GM13977 (cell line): ENCODE results near the gene CUL9.

ENCODE experiments used
- DNase-seq: peaks from one replicate; pipeline ENCODE4 v3.0.0; 2012; ENCODE audit warnings: low spot score
- in situ Hi-C: fragments of 300-500 bp; cut with MboI; formaldehyde crosslinking; loops from one replicate; pipeline ENCODE4 v1.12.0; 2022; ENCODE audit warnings: low sequenced_read_pairs, low pct_unique_long_range_greater_than_20kb, mixed read lengths, inconsistent platforms; ENCODE audit not compliant: unreplicated experiment
- TF ChIP-seq, protein P1 (sequence below): IDR thresholded peaks from 2 replicates; pipeline ENCODE4 v1.5.1; 2012; ENCODE audit warnings: mild to moderate bottlenecking, control low read depth; ENCODE audit not compliant: insufficient read depth; ENCODE audit errors: extremely low read depth, missing control alignments

Gene CUL9

DNA sequence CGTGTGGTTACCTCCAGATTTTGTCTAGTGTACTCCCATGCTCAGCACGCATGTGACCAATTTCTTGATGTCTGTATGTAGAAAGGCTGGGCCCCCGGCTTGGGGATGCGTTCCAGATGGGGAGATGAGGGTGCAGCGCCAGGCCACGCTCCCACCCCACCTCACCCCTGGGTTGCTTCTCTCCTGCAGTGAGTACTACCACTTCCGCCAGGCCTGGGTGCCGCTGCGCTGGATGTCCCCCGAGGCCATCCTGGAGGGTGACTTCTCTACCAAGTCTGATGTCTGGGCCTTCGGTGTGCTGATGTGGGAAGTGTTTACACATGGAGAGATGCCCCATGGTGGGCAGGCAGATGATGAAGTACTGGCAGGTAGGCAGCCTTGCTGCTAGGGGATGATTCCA lies 22.4 kb upstream of the CUL9 start:
- DNase-seq, result no peak
- in situ Hi-C loops, result no loop called here
- TF ChIP-seq, protein P1, sequence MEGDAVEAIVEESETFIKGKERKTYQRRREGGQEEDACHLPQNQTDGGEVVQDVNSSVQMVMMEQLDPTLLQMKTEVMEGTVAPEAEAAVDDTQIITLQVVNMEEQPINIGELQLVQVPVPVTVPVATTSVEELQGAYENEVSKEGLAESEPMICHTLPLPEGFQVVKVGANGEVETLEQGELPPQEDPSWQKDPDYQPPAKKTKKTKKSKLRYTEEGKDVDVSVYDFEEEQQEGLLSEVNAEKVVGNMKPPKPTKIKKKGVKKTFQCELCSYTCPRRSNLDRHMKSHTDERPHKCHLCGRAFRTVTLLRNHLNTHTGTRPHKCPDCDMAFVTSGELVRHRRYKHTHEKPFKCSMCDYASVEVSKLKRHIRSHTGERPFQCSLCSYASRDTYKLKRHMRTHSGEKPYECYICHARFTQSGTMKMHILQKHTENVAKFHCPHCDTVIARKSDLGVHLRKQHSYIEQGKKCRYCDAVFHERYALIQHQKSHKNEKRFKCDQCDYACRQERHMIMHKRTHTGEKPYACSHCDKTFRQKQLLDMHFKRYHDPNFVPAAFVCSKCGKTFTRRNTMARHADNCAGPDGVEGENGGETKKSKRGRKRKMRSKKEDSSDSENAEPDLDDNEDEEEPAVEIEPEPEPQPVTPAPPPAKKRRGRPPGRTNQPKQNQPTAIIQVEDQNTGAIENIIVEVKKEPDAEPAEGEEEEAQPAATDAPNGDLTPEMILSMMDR, result no peak

DNA sequence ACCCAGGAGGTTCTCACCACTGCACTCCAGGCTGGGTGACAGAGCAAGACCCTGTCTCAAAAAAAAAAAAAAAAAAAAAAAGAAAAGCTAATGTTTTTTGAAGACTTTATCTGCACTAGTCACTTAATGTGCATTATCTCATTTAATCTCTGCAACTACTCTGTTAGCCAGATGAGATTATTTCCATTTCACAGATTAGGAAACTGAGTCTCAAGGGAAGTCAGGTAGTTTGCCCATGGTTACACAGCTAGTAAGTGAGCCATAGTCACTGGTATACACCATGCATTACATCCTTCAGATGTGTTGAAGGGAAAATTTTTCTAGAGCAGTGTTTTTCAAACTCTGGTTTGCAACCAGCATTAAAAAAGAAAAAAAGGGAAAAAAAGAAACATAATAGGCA lies 18.1 kb upstream of the CUL9 start:
- DNase-seq, result no peak
- TF ChIP-seq, protein P1, result no peak
- in situ Hi-C loops, result no loop called here

DNA sequence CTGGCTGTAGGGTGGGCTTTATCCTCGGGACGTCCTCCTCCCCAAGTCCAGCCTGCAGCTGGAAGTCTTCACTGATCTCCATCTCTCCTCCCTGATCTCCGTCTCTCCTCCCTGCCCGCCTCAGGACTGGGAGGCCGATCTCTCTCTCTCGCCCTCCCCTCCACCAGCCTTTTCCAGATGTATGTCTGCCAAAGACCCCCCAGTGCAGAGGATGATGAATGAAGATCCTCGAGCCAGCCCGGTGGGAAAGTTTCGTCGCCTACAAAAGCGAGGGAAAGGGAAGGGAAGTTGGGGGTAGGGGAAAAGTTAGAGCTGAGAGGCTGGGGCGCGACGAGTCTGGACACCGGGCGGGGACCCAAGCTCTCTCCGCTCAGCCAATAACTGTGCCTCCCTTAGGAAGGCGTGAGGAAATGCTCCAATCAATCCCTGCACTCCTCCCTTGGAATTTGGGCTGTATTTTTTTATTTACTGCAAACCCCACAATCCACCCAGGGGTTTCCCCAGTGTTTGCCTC lies 11.5 kb upstream of the CUL9 start:
- TF ChIP-seq, protein P1, result no peak
- in situ Hi-C loops, result no loop called here
- no peak for DNase-seq

DNA sequence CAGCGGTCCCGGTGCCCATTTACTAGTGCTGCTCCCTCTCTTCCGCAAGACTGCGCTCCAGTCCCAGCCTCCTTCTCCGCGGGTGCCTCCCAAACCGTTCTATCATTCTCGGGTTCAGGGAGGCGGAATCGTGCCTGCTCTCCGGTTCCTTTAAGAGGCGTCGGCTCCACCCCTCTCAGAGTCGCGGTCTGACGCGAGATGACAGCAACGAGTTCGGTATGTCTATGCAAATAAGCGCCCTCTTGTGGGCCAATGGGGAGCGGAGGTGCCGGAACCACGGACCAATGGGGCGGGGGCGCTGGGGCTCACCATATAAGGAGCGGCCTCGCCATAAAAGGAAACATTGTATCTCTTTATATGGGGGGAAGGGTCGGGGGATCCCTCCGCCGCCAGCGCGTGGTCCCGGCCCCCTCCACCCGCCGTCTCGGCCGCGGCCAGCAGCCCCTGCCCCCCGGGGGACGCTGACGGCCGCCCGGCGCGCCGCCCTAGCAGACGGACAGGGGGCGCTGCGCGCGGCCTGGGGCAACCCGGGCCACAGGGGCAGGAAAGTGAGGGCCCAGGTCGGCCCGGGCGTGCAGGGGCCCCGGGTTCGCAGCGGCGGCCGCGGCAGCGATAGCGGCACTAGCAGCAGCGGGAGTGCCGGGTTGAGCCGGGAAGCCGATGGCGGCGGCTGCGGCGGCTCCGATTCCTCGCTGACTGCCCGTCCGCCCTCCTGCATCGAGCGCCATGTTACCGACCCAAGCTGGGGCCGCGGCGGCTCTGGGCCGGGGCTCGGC lies 10.9 kb upstream of the CUL9 start, which contains the start of gene SRF:
Gene SRF, plus strand, starts transcription at position 339 of the 776 bp plus-strand sequence. Its CDS starts 388 bp downstream, at position 727.
- DNase-seq, result peak; percentile 96
- TF ChIP-seq, protein P1, result peak; percentile 77
- in situ Hi-C loops, result no loop called here

DNA sequence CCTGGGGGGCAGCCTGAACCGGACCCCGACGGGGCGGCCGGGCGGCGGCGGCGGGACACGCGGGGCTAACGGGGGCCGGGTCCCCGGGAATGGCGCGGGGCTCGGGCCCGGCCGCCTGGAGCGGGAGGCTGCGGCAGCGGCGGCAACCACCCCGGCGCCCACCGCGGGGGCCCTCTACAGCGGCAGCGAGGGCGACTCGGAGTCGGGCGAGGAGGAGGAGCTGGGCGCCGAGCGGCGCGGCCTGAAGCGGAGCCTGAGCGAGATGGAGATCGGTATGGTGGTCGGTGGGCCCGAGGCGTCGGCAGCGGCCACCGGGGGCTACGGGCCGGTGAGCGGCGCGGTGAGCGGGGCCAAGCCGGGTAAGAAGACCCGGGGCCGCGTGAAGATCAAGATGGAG lies 10.3 kb upstream of the CUL9 start:
- DNase-seq, result no peak
- in situ Hi-C loops, result no loop called here
- TF ChIP-seq, protein P1, result no peak

DNA sequence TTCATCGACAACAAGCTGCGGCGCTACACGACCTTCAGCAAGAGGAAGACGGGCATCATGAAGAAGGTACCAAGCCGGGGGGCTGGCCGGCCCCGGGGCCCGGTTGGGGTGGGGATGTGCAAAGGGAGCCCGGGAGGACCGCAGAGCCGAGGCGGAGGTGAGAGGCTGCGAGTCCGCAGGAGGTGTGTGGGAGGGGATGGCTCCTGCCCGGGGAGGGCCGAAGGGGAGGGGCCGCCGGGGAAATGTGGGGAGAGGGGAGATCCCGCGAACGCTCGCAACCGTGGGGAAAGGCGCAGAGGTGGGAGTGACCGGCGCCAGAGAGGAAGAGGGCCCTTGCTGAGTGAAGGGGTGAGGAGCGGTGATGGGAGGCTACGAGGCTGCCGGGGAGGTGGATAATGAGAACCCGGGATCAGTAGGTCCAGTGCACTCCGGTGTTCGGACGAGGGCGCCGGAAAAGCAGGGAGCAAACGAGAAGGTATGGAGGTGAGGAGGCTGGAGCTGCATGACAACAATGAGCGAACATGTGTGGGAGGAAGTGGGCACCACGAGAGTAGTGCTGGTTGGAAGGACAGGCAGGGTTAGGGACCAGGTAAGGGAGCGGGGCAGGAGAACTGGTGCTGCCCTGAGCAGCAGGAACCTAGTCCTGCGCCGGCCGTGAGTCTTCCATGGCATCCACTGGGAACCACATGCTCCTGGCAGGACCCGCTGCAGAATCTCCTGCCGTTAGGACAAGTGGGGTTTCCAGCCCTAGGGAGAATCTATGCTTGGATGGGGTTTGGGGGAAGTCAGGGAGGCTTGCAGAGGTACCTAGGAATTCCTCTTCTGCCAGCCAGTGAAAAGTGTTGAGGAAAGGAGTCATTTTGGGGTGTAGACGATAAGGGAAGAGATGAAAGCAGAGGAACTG lies 9.6 kb upstream of the CUL9 start:
- in situ Hi-C loops, result no loop called here
- peak; percentile 58 for DNase-seq
- TF ChIP-seq, protein P1, result no peak
